ENCODE results near the gene TMEM176A.

GRCh38 chr7:150820578-150821198 lies 20.1 kb downstream of the TMEM176A start:
- TF ChIP-seq POLR2AphosphoS5 (IDR thresholded peaks at IDR 0.05) = no peak
- TF ChIP-seq POLR2A (IDR thresholded peaks at IDR 0.05) = no peak
